HEK293 (cell line): ENCODE measurements around the gene MISP.

Source experiments
- CTCF ChIA-PET: fragments of 350-600 bp; formaldehyde crosslinking; extraction: SDS; loops from one replicate; lab custom pipeline; 2021; ENCODE audit warnings: antibody characterized with exemption; lab: Yijun Ruan, JAX
- POLR2A ChIA-PET: fragments of 300-600 bp; formaldehyde crosslinking; extraction: SDS; loops from one replicate; lab custom pipeline; 2020; ENCODE audit warnings: antibody characterized with exemption, inconsistent platforms; lab: Yijun Ruan, JAX
- H3K27ac ChIP-seq: fragments of 200-500 bp; sonication (Bioruptor generic); 2 replicates; pipeline ENCODE4 v1.5.1; 2014; ENCODE audit warnings: low read depth, low read length, control low read depth, inconsistent platforms; ENCODE audit errors: extremely low read depth
- H3K36me3 ChIP-seq, 2 experiments: fragments of 200-500 bp in 1 of 2; sonication (Bioruptor generic) in 1 of 2; 1 replicate in 1 of 2; 2 replicates in 1 of 2; pipeline ENCODE4 v1.5.1; 2014 to 2017; ENCODE audit warnings: inconsistent platforms in 2 of 2, low read length in 2 of 2; ENCODE audit not compliant: control insufficient read depth in 2 of 2, insufficient read depth in 1 of 2
- H3K4me1 ChIP-seq: fragments of 200-500 bp; sonication (Bioruptor generic); 2 replicates; pipeline ENCODE4 v1.5.1; 2014; ENCODE audit warnings: mild to moderate bottlenecking, low read length, inconsistent platforms; ENCODE audit not compliant: control insufficient read depth, insufficient read depth
- H3K4me3 ChIP-seq: 2 replicates; pipeline ENCODE4 v1.5.1; 2011; ENCODE audit warnings: low read depth, mild to moderate bottlenecking, control low read depth, low read length, moderate library complexity
- H3K9me3 ChIP-seq: fragments of 200-500 bp; sonication (Bioruptor generic); 2 replicates; pipeline ENCODE4 v1.5.1; 2014; ENCODE audit warnings: low read depth, low read length, inconsistent platforms; ENCODE audit not compliant: control insufficient read depth, insufficient read depth
- ATF2 ChIP-seq: fragments of 450-650 bp; formaldehyde crosslinking; IDR thresholded peaks from 2 replicates; pipeline ENCODE4 v1.5.1; 2016; ENCODE audit warnings: missing biosample characterization, missing genetic modification characterization, low read depth
- GLIS1 ChIP-seq: fragments of 450-650 bp; formaldehyde crosslinking; IDR thresholded peaks from 2 replicates; pipeline ENCODE4 v1.5.1; 2016; ENCODE audit warnings: missing biosample characterization, missing genetic modification characterization
- IKZF3 ChIP-seq: fragments of 450-650 bp; IDR thresholded peaks from 2 replicates; pipeline ENCODE4 v1.5.0; 2018; ENCODE audit warnings: missing biosample characterization, mild to moderate bottlenecking, missing genetic modification characterization, moderate library complexity
- PRDM10 ChIP-seq: fragments of 450-650 bp; formaldehyde crosslinking; IDR thresholded peaks from 2 replicates; pipeline ENCODE4 v1.5.1; 2016; ENCODE audit warnings: missing biosample characterization, missing genetic modification characterization
- PRDM2 ChIP-seq: fragments of 450-650 bp; formaldehyde crosslinking; IDR thresholded peaks from 2 replicates; pipeline ENCODE4 v1.5.1; 2016; ENCODE audit warnings: missing biosample characterization, missing genetic modification characterization, borderline replicate concordance
- PRDM6 ChIP-seq: fragments of 450-650 bp; formaldehyde crosslinking; IDR thresholded peaks from 2 replicates; pipeline ENCODE4 v1.5.1; 2017; ENCODE audit warnings: missing biosample characterization, missing genetic modification characterization
- SCRT1 ChIP-seq: fragments of 450-650 bp; formaldehyde crosslinking; IDR thresholded peaks from 2 replicates; pipeline ENCODE4 v1.5.1; 2016; ENCODE audit warnings: missing biosample characterization, missing genetic modification characterization, borderline replicate concordance
- SP3 ChIP-seq: fragments of 450-650 bp; formaldehyde crosslinking; IDR thresholded peaks from 2 replicates; pipeline ENCODE4 v1.5.1; 2016; ENCODE audit warnings: missing biosample characterization, missing genetic modification characterization
- ZBTB8A ChIP-seq: fragments of 450-650 bp; formaldehyde crosslinking; IDR thresholded peaks from 2 replicates; pipeline ENCODE4 v1.5.1; 2016; ENCODE audit warnings: missing biosample characterization, missing genetic modification characterization
- ZNF132 ChIP-seq: fragments of 450-650 bp; formaldehyde crosslinking; IDR thresholded peaks from 2 replicates; pipeline ENCODE4 v1.5.1; 2017; ENCODE audit warnings: missing biosample characterization, missing genetic modification characterization, borderline replicate concordance
- ZNF2 ChIP-seq: fragments of 450-650 bp; formaldehyde crosslinking; IDR thresholded peaks from 2 replicates; pipeline ENCODE4 v1.5.1; 2016; ENCODE audit warnings: missing biosample characterization, missing genetic modification characterization
- ZNF26 ChIP-seq: fragments of 450-650 bp; formaldehyde crosslinking; IDR thresholded peaks from 2 replicates; pipeline ENCODE4 v1.5.1; 2016; ENCODE audit warnings: missing biosample characterization, missing genetic modification characterization
- ZNF292 ChIP-seq: fragments of 450-650 bp; formaldehyde crosslinking; IDR thresholded peaks from 2 replicates; pipeline ENCODE4 v1.5.1; 2016; ENCODE audit warnings: low read depth, missing biosample characterization, missing genetic modification characterization, borderline replicate concordance
- ZNF335 ChIP-seq: fragments of 450-650 bp; formaldehyde crosslinking; conservative IDR thresholded peaks from 2 replicates; pipeline ENCODE4 v1.5.1; 2016; ENCODE audit warnings: missing biosample characterization, missing genetic modification characterization
- ZNF404 ChIP-seq: fragments of 450-650 bp; formaldehyde crosslinking; IDR thresholded peaks from 2 replicates; pipeline ENCODE4 v1.5.1; 2017; ENCODE audit warnings: missing biosample characterization, missing genetic modification characterization
- ZNF501 ChIP-seq: fragments of 450-650 bp; formaldehyde crosslinking; IDR thresholded peaks from 2 replicates; pipeline ENCODE4 v1.5.1; 2016; ENCODE audit warnings: missing biosample characterization, missing genetic modification characterization
- ZNF658 ChIP-seq: fragments of 450-650 bp; formaldehyde crosslinking; IDR thresholded peaks from 2 replicates; pipeline ENCODE4; 2016; ENCODE audit warnings: missing biosample characterization, missing genetic modification characterization
- ZNF747 ChIP-seq: fragments of 450-650 bp; formaldehyde crosslinking; IDR thresholded peaks from 2 replicates; pipeline ENCODE4 v1.5.1; 2016; ENCODE audit warnings: missing biosample characterization, missing genetic modification characterization
- ZNF785 ChIP-seq: fragments of 450-650 bp; formaldehyde crosslinking; IDR thresholded peaks from 2 replicates; pipeline ENCODE4 v1.5.1; 2016; ENCODE audit warnings: missing biosample characterization, missing genetic modification characterization
- ZXDB ChIP-seq: fragments of 450-650 bp; formaldehyde crosslinking; IDR thresholded peaks from 2 replicates; pipeline ENCODE4 v1.5.1; 2016; ENCODE audit warnings: missing biosample characterization, missing genetic modification characterization

MISP gene

GRCh38 chr19:763869-764268, 13.0 kb downstream of the MISP start:
- H3K27ac ChIP-seq: no peak overlapping the region
- no peak for TF ChIP-seq ZNF292
- TF ChIP-seq ZNF501 (tag by site-specific recombination): no peak
- TF ChIP-seq ZXDB (tag by site-specific recombination): no peak
- no peak for TF ChIP-seq ZNF658 (tag by site-specific recombination)
- TF ChIP-seq ZNF785 (tag by site-specific recombination): no peak
- TF ChIP-seq IKZF3 (tag by site-specific recombination): no peak
- TF ChIP-seq, all 188 proteins: peak for 0
- ChIA-PET POLR2A (interaction anchor here (0.9 kb wide), 1 partner anchor 12 kb away, joined by 8 read pairs; no protein-coding TSS in a partner anchor), CTCF (interaction anchor here (0.5 kb wide), 1 partner anchor 27 kb away, joined by 3 read pairs; no protein-coding TSS in a partner anchor)
- H3K9me3 ChIP-seq: no peaks in the 10 kb centered on the region
- H3K36me3 ChIP-seq: no peaks in the 10 kb centered on the region
- no peak overlapping the region for H3K4me3 ChIP-seq
- no peaks in the 10 kb centered on the region for H3K4me1 ChIP-seq

- no peak overlapping the region for H3K27ac ChIP-seq
- no peaks in the 10 kb centered on the region for H3K9me3 ChIP-seq
- no peaks in the 10 kb centered on the region for H3K36me3 ChIP-seq
- no peak overlapping the region for H3K4me3 ChIP-seq
- ChIA-PET POLR2A (interaction anchor here (0.9 kb wide), 1 partner anchor 12 kb away, joined by 8 read pairs; no protein-coding TSS in a partner anchor), CTCF (interaction anchor here (0.5 kb wide), 1 partner anchor 27 kb away, joined by 3 read pairs; no protein-coding TSS in a partner anchor)
- no peaks in the 10 kb centered on the region for H3K4me1 ChIP-seq
- TF ChIP-seq SCRT1 (no peak), ZBTB8A (tag by site-specific recombination) (no peak), ZNF132 (no peak), PRDM10 (tag by site-specific recombination) (no peak), SP3 (tag by site-specific recombination) (no peak), ZNF404 (tag by site-specific recombination) (no peak), ATF2 (tag by site-specific recombination) (no peak), GLIS1 (tag by site-specific recombination) (no peak), ZNF26 (no peak), PRDM6 (tag by site-specific recombination) (no peak), ZNF335 (tag by site-specific recombination) (no peak), ZNF501 (tag by site-specific recombination) (no peak), ZNF2 (no peak), PRDM2 (tag by site-specific recombination) (no peak), ZNF747 (no peak)
Measured at GRCh38 chr19:764301-764700, 13.4 kb downstream of the MISP start.
